Measurements from ENCODE around the gene HSD17B8.

The HSD17B8 gene

GRCh38 chr6:33192671-33193602 lies 11.5 kb upstream of the HSD17B8 start:
- H3K36me3 ChIP-seq (ENCODE audit: insufficient read depth, low read length), result peaks cover 30% of the 10 kb centered on the region
- peak overlapping the region; percentile 37 for H3K9ac ChIP-seq (ENCODE audit: insufficient read length)
- no peak for TF ChIP-seq FOXP2 (optimal IDR thresholded peaks at IDR 0.05; ENCODE audit: control extremely low read depth, extremely low read length, insufficient read depth)
- TF ChIP-seq POLR2AphosphoS5 (IDR thresholded peaks at IDR 0.05; ENCODE audit: borderline replicate concordance, low read depth, low read length), result peak; percentile 41; the same call in 1 of the 2 replicates
- TF ChIP-seq EZH2 (IDR thresholded peaks at IDR 0.05), result no peak
- no peaks in the 10 kb centered on the region for H3K9me3 ChIP-seq (ENCODE audit: low read depth, low read length)
- H3K4me3 ChIP-seq, result peak overlapping the region; percentile 3; the same call in 1 of the 2 replicates
- H3K27ac ChIP-seq, result no peak overlapping the region
- DNase-seq (ENCODE audit: low read depth, low spot score), result no peak

- no peak overlapping the region for H3K9ac ChIP-seq (ENCODE audit: insufficient read length)
- no peak overlapping the region for H3K27ac ChIP-seq
- peaks cover 30% of the 10 kb centered on the region for H3K36me3 ChIP-seq (ENCODE audit: insufficient read depth, low read length)
- no peak for TF ChIP-seq POLR2AphosphoS5 (IDR thresholded peaks at IDR 0.05; ENCODE audit: borderline replicate concordance, low read depth, low read length)
- TF ChIP-seq FOXP2 (optimal IDR thresholded peaks at IDR 0.05; ENCODE audit: control extremely low read depth, extremely low read length, insufficient read depth), result no peak
- TF ChIP-seq EZH2 (IDR thresholded peaks at IDR 0.05), result no peak
- no peak for DNase-seq (ENCODE audit: low read depth, low spot score)
- H3K9me3 ChIP-seq (ENCODE audit: low read depth, low read length), result no peaks in the 10 kb centered on the region
- no peak overlapping the region for H3K4me3 ChIP-seq
These were observed 10.8 kb upstream of the HSD17B8 start for GRCh38 chr6:33193619-33194018.

- TF ChIP-seq FOXP2 (optimal IDR thresholded peaks at IDR 0.05; ENCODE audit: control extremely low read depth, extremely low read length, insufficient read depth), result no peak
- Histone ChIP-seq H3K9me3 (ENCODE audit: low read depth, low read length) (no peaks in the 10 kb centered on the region), H3K4me3 (no peak overlapping the region), H3K36me3 (ENCODE audit: insufficient read depth, low read length) (peaks cover 30% of the 10 kb centered on the region), H3K9ac (ENCODE audit: insufficient read length) (no peak overlapping the region), H3K27ac (no peak overlapping the region)
- no peak for DNase-seq (ENCODE audit: low read depth, low spot score)
These were observed 9.9 kb upstream of the HSD17B8 start for GRCh38 chr6:33194431-33194979.

GRCh38 chr6:33195304-33196165 lies 8.9 kb upstream of the HSD17B8 start:
- TF ChIP-seq FOXP2 (optimal IDR thresholded peaks at IDR 0.05; ENCODE audit: control extremely low read depth, extremely low read length, insufficient read depth) (no peak), POLR2AphosphoS5 (IDR thresholded peaks at IDR 0.05; ENCODE audit: borderline replicate concordance, low read depth, low read length) (no peak), EZH2 (IDR thresholded peaks at IDR 0.05) (no peak)
- H3K4me3 ChIP-seq, result no peak overlapping the region
- DNase-seq (ENCODE audit: low read depth, low spot score), result no peak
- peaks cover 30% of the 10 kb centered on the region for H3K36me3 ChIP-seq (ENCODE audit: insufficient read depth, low read length)
- no peaks in the 10 kb centered on the region for H3K9me3 ChIP-seq (ENCODE audit: low read depth, low read length)
- no peak overlapping the region for H3K27ac ChIP-seq
- no peak overlapping the region for H3K9ac ChIP-seq (ENCODE audit: insufficient read length)

GRCh38 chr6:33197431-33198048 lies 6.9 kb upstream of the HSD17B8 start:
- Histone ChIP-seq H3K4me3 (no peak overlapping the region), H3K36me3 (ENCODE audit: insufficient read depth, low read length) (peaks cover 43% of the 10 kb centered on the region), H3K27ac (no peak overlapping the region; the same call in 1 of the 2 replicates), H3K9ac (ENCODE audit: insufficient read length) (no peak overlapping the region), H3K9me3 (ENCODE audit: low read depth, low read length) (no peaks in the 10 kb centered on the region)
- DNase-seq (ENCODE audit: low read depth, low spot score), result no peak
- no peak for TF ChIP-seq POLR2AphosphoS5 (IDR thresholded peaks at IDR 0.05; ENCODE audit: borderline replicate concordance, low read depth, low read length)
- no peak for TF ChIP-seq EZH2 (IDR thresholded peaks at IDR 0.05)
- no peak for TF ChIP-seq FOXP2 (optimal IDR thresholded peaks at IDR 0.05; ENCODE audit: control extremely low read depth, extremely low read length, insufficient read depth)

GRCh38 chr6:33198159-33198852 lies 6.1 kb upstream of the HSD17B8 start:
- H3K36me3 ChIP-seq (ENCODE audit: insufficient read depth, low read length), result peaks cover 51% of the 10 kb centered on the region
- H3K4me3 ChIP-seq, result no peak overlapping the region
- no peak overlapping the region for H3K9ac ChIP-seq (ENCODE audit: insufficient read length)
- TF ChIP-seq POLR2AphosphoS5 (IDR thresholded peaks at IDR 0.05; ENCODE audit: borderline replicate concordance, low read depth, low read length), result no peak
- no peak for TF ChIP-seq FOXP2 (optimal IDR thresholded peaks at IDR 0.05; ENCODE audit: control extremely low read depth, extremely low read length, insufficient read depth)
- no peak for TF ChIP-seq EZH2 (IDR thresholded peaks at IDR 0.05)
- no peak overlapping the region; the same call in 1 of the 2 replicates for H3K27ac ChIP-seq
- no peak for DNase-seq (ENCODE audit: low read depth, low spot score)
- no peaks in the 10 kb centered on the region for H3K9me3 ChIP-seq (ENCODE audit: low read depth, low read length)

- Histone ChIP-seq H3K36me3 (ENCODE audit: insufficient read depth, low read length) (peaks cover 56% of the 10 kb centered on the region), H3K9ac (ENCODE audit: insufficient read length) (peak overlapping the region; percentile 97), H3K9me3 (ENCODE audit: low read depth, low read length) (no peaks in the 10 kb centered on the region), H3K27ac (no peak overlapping the region), H3K4me3 (peak overlapping the region; percentile 90)
- TF ChIP-seq POLR2AphosphoS5 (IDR thresholded peaks at IDR 0.05; ENCODE audit: borderline replicate concordance, low read depth, low read length) (no peak), EZH2 (IDR thresholded peaks at IDR 0.05) (no peak), FOXP2 (optimal IDR thresholded peaks at IDR 0.05; ENCODE audit: control extremely low read depth, extremely low read length, insufficient read depth) (no peak)
- no peak for DNase-seq (ENCODE audit: low read depth, low spot score)
These were observed 5.5 kb upstream of the HSD17B8 start for GRCh38 chr6:33198853-33199436.

Measured in SK-N-MC (cell line).